GM18502 (cell line): ENCODE data around the gene UBE2M.
"Not testable (repeated sequence)": the region's sequence is repeated elsewhere in the genome, so short reads cannot be mapped to it uniquely, and the experiment has no call there.

Experiments used
- ATAC-seq: cut with Tn5 transposase; IDR thresholded peaks from one replicate; pipeline ENCODE4 v1.9.1; 2021; ENCODE audit warnings: mild to moderate bottlenecking; ENCODE audit not compliant: unreplicated experiment, poor library complexity

UBE2M gene

GRCh38 chr19:58558066-58558622 lies at the start of gene UBE2M:
UBE2M (minus strand) TSS chr19:58558611; CDS start chr19:58558381, 230 bp downstream.
- ATAC-seq: no peak

GRCh38 chr19:58607213-58607612 lies 48.8 kb upstream of the UBE2M start:
- not testable (repeated sequence) for ATAC-seq

GRCh38 chr19:58606251-58606896 lies 48.0 kb upstream of the UBE2M start:
- not testable (repeated sequence) for ATAC-seq

GRCh38 chr19:58586133-58586765 lies 27.8 kb upstream of the UBE2M start:
- ATAC-seq: no peak

GRCh38 chr19:58585442-58586132 lies 27.2 kb upstream of the UBE2M start:
- ATAC-seq: no peak

GRCh38 chr19:58584498-58585441 lies 26.4 kb upstream of the UBE2M start:
- no peak for ATAC-seq

GRCh38 chr19:58582985-58583384 lies 24.6 kb upstream of the UBE2M start:
- no peak for ATAC-seq

- ATAC-seq: no peak
Measured at GRCh38 chr19:58581227-58582141, 23.1 kb upstream of the UBE2M start.

GRCh38 chr19:58579473-58580142 lies 21.2 kb upstream of the UBE2M start:
- no peak for ATAC-seq

GRCh38 chr19:58578012-58578925 lies 19.9 kb upstream of the UBE2M start:
- no peak for ATAC-seq

- not testable (repeated sequence) for ATAC-seq
Measured at GRCh38 chr19:58577581-58577980, 19.2 kb upstream of the UBE2M start.

GRCh38 chr19:58575183-58576041 lies 17.0 kb upstream of the UBE2M start:
- peak; percentile 40 for ATAC-seq

- no peak for ATAC-seq
Measured at GRCh38 chr19:58573658-58574164, 15.3 kb upstream of the UBE2M start.

GRCh38 chr19:58572818-58573657 lies 14.6 kb upstream of the UBE2M start, which contains the start of gene MZF1:
MZF1 (minus strand) TSS chr19:58573335; CDS start chr19:58571389, 1,946 bp downstream.
- ATAC-seq: peak; percentile 56

- no peak for ATAC-seq
Measured at GRCh38 chr19:58572026-58572817, 13.8 kb upstream of the UBE2M start.
